Colon (tissue), 2 donors: ENCODE data around the gene KSR2.
"Not testable (repeated sequence)": the region's sequence is repeated elsewhere in the genome, so short reads cannot be mapped to it uniquely, and the experiment has no call there.

Experiments
- FAIRE-seq: peaks from 2 replicates; lab custom pipeline; 2012; peaks lifted over from hg19 to GRCh38; lab: Jason Lieb, UNC
- donor health status: control.
- donor health status: control.

KSR2 gene

GRCh38 chr12:117628711-117629110, 340.1 kb downstream of the KSR2 start:
- not testable (repeated sequence) for FAIRE-seq

DNA sequence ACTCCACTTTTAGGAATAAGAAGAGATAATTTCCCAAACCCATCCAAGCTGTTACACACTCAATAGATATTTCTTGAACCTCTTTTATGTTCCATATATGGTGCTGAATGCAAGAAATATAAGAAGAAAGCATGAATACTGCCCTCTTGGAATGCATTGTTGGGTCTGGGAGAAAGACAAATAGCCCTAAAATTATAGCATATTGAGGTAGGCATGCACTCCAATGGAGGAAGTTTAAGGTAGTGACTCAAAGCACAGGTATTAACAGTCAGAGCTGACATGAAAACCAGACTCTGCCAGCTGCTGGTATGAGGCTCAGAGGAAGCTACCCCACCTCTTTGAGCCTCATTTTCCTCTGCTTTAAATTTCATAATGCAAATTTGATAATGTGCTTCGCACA, 346.0 kb downstream of the KSR2 start:
- no peak for FAIRE-seq

GRCh38 chr12:117622087-117622486, 346.7 kb downstream of the KSR2 start:
- no peak for FAIRE-seq

DNA sequence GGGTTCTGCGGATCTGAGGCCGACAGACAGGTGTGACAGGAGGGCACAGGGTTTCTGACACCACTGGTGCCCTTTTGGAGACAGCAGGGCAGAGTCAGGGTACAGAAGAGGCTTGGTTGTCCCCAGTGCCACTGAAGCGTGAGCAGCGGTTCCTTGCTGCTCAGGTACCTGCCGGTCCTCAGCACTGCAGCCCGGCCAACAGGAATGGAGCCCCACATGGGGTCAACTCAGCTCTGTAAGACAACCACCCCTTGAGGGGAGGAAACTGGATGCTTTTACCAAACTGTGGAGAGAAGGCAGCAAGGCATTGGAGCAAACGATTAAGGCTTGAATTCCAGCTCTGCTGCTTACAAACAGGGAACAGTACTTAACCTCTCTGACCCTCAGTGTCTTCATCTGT, 361.0 kb downstream of the KSR2 start:
- FAIRE-seq, result no peak

DNA sequence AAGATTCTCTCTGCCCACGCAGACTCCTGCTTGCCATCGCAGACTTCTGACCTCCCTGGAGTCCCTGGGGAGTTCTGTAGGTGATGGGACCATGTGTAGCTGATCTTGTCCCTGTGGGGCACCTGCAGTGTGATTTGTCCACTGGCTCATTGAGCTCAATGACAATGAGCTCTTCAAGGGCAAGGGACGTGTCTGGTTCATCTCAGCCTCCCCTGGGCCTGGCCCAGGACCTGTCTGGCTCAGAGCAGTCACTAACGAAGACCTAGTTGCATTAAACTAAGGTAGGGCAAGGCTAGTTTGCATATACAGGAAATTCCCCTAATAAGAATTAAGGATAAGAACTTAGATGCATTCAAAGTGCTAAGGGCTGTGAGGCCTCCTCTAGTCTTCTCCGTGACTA, 361.8 kb downstream of the KSR2 start:
- no peak for FAIRE-seq

DNA sequence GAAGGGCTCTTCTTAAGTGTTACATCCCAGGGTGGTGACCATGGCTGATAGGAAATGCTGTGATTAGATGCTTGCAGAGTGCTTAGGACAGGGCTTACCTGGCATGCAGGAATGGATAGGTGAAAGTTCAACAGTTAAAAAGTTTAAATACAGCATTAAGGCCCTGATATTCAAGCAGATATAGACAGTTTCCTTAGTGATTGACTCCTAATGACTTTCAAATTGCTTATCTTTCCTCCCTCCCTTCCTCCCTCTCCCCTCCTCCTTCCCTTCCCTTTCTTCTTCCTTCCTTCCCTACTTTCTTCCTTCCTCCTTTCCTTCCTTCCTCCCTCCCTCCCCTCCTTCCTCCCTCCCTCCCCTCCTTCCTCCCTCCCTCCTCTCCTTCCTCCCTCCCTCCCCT, 362.8 kb downstream of the KSR2 start:
- no peak for FAIRE-seq

GRCh38 chr12:117603316-117604113, 365.3 kb downstream of the KSR2 start:
- FAIRE-seq, result no peak

DNA sequence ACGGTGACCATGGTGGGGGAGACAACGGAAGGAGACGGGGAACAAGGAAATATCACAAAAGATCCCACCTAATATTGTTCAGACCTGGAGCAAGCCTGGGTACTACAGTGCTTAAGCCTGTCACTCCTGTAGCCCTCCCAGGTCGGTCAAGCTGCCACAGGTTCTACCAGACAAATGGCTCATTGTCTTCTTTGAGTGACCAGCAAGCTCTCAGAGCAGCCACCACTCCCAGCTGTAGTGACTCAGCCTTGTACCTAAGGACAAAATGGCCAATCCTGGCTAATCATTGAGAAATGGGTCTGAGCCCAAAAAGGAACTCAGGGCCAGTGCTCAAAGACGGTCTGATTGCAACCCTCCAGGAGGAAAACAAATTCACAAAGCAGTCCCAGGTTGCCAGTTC, 368.9 kb downstream of the KSR2 start:
- no peak for FAIRE-seq

DNA sequence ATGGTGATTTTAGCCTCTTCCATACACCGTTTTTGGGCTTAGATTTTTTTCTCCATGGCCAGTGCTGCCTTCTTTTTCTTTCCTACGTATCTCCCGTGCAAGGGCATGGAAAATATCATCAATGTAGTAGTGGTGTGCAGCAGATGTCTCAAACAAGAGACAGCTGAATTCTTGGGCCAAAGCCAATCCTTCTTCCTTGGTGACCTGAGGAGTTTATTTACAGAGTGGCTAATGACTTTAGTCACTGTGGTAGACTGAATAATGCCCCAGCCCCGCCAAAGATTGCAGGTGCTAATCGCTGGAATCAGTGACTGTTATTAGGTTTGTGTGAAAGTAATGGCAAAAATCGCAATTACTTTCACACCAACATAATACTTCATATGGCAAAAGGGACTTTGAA, 371.8 kb downstream of the KSR2 start:
- no peak for FAIRE-seq

DNA sequence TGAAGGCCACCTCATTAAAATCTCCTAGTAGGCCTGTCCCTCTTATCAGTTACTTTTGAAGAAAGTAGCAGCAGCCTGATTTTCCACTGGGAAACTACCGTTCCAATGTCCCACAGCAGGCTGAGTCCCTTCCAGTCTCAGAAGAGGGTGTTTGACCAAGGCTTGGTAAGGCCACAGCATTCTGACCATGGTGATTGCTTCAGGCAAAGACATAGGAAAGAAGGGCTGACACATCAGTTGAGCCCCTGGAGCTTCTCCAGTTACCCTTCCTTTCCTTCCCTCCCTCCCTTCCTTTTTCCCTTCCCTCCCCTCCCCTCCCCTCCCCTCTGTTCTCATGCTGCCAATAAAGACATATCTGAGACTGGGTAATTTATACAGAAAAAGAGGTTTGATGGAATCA, 373.0 kb downstream of the KSR2 start:
- FAIRE-seq, result no peak

DNA sequence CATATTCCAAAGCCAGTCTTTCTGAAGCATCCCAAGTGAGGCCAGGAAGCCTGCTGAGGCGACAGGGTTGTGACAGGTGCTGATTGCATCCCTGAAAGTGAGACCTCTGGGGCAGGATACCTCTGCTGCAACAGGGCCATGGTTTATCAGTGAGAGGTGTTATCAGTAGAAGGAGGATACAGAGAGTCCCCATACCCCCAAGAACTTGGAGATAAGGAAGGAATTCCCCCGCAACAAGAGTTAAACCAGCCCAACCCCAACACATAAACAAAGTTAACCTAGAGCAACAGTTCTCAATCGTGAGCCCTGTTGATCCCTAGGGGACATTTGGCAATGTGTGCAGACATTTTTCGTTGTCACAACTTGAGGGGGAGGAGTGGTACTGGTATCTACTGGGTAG, 374.3 kb downstream of the KSR2 start:
- FAIRE-seq, result no peak

DNA sequence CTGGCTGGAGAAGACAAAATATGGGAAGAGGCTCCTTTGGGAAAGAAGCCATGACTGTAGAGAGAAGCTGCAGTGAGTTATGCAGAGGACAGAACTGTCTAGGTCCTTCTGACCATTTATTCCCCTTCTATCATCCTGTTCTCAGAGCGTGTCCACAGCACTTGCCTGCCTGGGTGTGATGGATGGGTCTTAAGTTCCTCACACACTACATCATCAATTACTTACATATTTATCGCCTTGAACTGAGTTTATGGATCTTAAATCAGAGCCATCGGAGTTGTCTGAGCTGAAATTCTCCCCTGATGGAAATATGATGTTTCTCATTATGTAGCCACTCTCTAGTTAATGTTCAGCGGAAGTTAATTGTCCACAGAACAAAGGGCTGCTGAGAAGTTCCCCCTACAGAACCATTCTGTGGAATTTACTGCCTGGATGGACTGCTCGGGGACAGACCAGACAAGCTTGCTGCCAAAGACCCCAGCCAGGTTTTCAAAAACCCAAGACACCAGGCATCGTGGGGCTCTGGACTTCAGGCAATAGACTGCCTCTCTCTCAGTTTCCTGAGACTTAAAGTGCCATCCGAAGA, 374.9 kb downstream of the KSR2 start:
- no peak for FAIRE-seq

DNA sequence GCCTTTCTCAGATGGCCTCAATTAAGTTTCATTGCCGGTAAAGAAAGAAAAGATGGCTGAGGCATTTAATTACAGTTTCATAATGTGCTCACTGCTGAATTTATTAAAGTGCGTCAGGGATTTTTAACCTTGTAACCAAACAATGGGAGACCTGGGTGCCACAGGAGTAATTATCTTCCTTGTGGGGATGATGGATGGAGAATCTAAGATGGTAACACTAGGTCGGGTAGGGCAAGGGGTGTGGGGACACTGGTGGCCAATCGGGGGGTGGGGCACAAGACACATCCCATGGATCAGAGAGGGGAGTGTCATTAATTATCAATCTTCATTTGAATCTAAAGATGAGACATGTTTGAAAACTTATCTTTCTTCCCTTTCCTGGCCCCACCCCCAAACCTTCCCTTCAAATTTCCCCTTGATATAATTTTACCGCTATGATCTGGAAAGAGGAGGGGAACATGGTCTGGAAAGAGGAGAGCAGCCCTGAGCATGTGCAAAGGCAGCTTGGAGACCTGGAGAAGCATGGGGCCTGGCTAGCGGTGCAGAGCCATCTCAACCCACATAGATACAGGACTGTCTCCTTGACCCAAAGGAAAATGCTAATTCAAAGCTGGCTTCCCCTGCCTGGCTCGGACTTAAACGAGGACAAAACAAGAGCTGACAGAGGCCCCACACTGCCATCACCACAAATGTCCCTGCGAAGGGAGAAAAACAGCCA, 376.0 kb downstream of the KSR2 start:
- FAIRE-seq, result no peak

GRCh38 chr12:117590999-117591398, 377.8 kb downstream of the KSR2 start:
- FAIRE-seq, result no peak

GRCh38 chr12:117590386-117590785, 378.4 kb downstream of the KSR2 start:
- no peak for FAIRE-seq

GRCh38 chr12:117589021-117589420, 379.8 kb downstream of the KSR2 start:
- FAIRE-seq, result no peak

GRCh38 chr12:117587631-117588287, 381.0 kb downstream of the KSR2 start:
- no peak for FAIRE-seq

GRCh38 chr12:117583677-117584225, 385.0 kb downstream of the KSR2 start:
- FAIRE-seq, result no peak

DNA sequence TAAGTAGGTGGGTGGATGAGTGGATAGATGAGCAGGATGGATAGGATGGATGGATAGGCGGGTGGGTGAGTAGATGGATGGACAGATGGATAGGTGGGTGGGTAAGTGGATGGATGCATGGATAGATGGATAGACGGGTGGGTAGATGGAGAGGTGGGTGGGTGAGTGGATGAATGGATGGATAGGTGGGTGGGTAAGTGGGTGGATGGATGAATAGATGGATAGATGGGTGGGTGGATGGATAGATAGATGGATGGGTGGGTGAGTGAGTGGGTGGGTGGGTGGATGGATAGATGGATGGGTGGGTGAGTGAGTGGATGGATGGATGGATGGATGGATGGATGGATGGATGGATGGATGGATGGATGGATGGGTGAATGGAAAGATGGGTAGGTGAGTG, 385.7 kb downstream of the KSR2 start:
- FAIRE-seq, result no peak

GRCh38 chr12:117582135-117582784, 386.5 kb downstream of the KSR2 start:
- no peak for FAIRE-seq

DNA sequence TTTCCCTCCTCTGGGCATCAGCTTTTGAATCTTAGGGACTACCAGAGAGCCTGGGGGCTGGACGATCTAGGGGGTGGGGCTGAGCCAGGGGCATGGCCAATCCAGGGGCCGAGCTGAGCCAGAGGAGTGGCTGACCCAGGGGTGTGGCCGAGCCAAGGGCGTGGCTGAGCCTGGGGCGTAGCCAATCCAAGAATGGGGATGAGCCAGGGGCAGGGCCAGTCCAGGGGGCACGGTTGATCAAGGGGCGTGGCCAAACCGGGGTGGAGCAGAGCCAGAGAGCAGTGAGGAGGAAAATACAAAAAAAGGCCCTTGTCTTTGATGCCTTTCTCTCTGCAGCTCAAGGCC, 388.1 kb downstream of the KSR2 start:
- no peak for FAIRE-seq
